ENCODE measurements around the gene PRKCH.
A peak's percentile ranks its signal among the peaks of the same experiment; 100 is the strongest.

PRKCH gene

GRCh38 chr14:61505815-61506809, 184.7 kb downstream of the PRKCH start:
- DNase-seq (ENCODE audit: low read depth in 4 of 4, low spot score in 1 of 4) = no peak

GRCh38 chr14:61508526-61508925, 187.1 kb downstream of the PRKCH start:
- DNase-seq (ENCODE audit: low read depth in 4 of 4, low spot score in 1 of 4) = no peak

GRCh38 chr14:61510736-61511557, 189.6 kb downstream of the PRKCH start:
- DNase-seq (ENCODE audit: low read depth in 4 of 4, low spot score in 1 of 4) = no peak

GRCh38 chr14:61511558-61511948, 190.2 kb downstream of the PRKCH start:
- peak in 3 of 4 experiments; percentile 35 to 63 (median 46) for DNase-seq (ENCODE audit: low read depth in 4 of 4, low spot score in 1 of 4)

- no peak for DNase-seq (ENCODE audit: low read depth in 4 of 4, low spot score in 1 of 4)
These were observed 190.9 kb downstream of the PRKCH start for GRCh38 chr14:61512026-61512834.

GRCh38 chr14:61513986-61514830, 192.8 kb downstream of the PRKCH start:
- DNase-seq (ENCODE audit: low read depth in 4 of 4, low spot score in 1 of 4) = no peak

GRCh38 chr14:61514927-61515326, 193.5 kb downstream of the PRKCH start:
- DNase-seq (ENCODE audit: low read depth in 4 of 4, low spot score in 1 of 4) = no peak

GRCh38 chr14:61515436-61516117, 194.2 kb downstream of the PRKCH start:
- DNase-seq (ENCODE audit: low read depth in 4 of 4, low spot score in 1 of 4) = no peak

- no peak for DNase-seq (ENCODE audit: low read depth in 4 of 4, low spot score in 1 of 4)
These were observed 194.9 kb downstream of the PRKCH start for GRCh38 chr14:61516118-61516743.

- DNase-seq (ENCODE audit: low read depth in 4 of 4, low spot score in 1 of 4) = no peak
These were observed 195.7 kb downstream of the PRKCH start for GRCh38 chr14:61516964-61517653.

- DNase-seq (ENCODE audit: low read depth in 4 of 4, low spot score in 1 of 4) = no peak
These were observed 196.6 kb downstream of the PRKCH start for GRCh38 chr14:61517911-61518384.

GRCh38 chr14:61518403-61518802, 197.0 kb downstream of the PRKCH start:
- no peak for DNase-seq (ENCODE audit: low read depth in 4 of 4, low spot score in 1 of 4)

- no peak for DNase-seq (ENCODE audit: low read depth in 4 of 4, low spot score in 1 of 4)
These were observed 197.7 kb downstream of the PRKCH start for GRCh38 chr14:61519106-61519505.

GRCh38 chr14:61519735-61520134, 198.4 kb downstream of the PRKCH start:
- DNase-seq (ENCODE audit: low read depth in 4 of 4, low spot score in 1 of 4) = no peak

- DNase-seq (ENCODE audit: low read depth in 4 of 4, low spot score in 1 of 4) = no peak
These were observed 199.2 kb downstream of the PRKCH start for GRCh38 chr14:61520576-61520975.

GRCh38 chr14:61521773-61522172, 200.4 kb downstream of the PRKCH start:
- no peak for DNase-seq (ENCODE audit: low read depth in 4 of 4, low spot score in 1 of 4)

GRCh38 chr14:61523751-61524150, 202.4 kb downstream of the PRKCH start:
- DNase-seq (ENCODE audit: low read depth in 4 of 4, low spot score in 1 of 4) = no peak

- DNase-seq (ENCODE audit: low read depth in 4 of 4, low spot score in 1 of 4) = no peak
These were observed 202.9 kb downstream of the PRKCH start for GRCh38 chr14:61524211-61524806.
